22Rv1 (cell line): Measurements from ENCODE around the gene CTCF.

Experiments used
- CTCF ChIP-seq: fragments of 450-650 bp; IDR thresholded peaks from 2 replicates; pipeline ENCODE4 v1.5.1; 2017; ENCODE audit warnings: mild to moderate bottlenecking
- ZFX ChIP-seq: fragments of 450-650 bp; IDR thresholded peaks from 2 replicates; pipeline ENCODE4 v1.6.1; 2017; ENCODE audit warnings: antibody characterized with exemption, borderline replicate concordance

- no peak for TF ChIP-seq CTCF
- no peak for TF ChIP-seq ZFX
Measured at GRCh38 chr16:67543582-67543981, 18.7 kb upstream of the CTCF start.
